PC-3 (cell line): Measurements from ENCODE around the gene FAM162A.

ENCODE experiments used
- CTCF ChIP-seq: fragments of 300-600 bp; sonication (generic); conservative IDR thresholded peaks from 2 replicates; pipeline ENCODE4 v1.5.1; 2017; ENCODE audit warnings: antibody characterized with exemption, low read depth, mild to moderate bottlenecking, low read length
- EZH2 ChIP-seq: fragments of 300-600 bp; sonication (generic); IDR thresholded peaks from one replicate; pipeline ENCODE4 v1.6.1; 2017; ENCODE audit warnings: antibody characterized with exemption, mild to moderate bottlenecking, low read length; ENCODE audit not compliant: unreplicated experiment
- EZH2phosphoT487 ChIP-seq: fragments of 300-600 bp; sonication (generic); IDR thresholded peaks from 2 replicates; pipeline ENCODE4 v1.6.1; 2018; ENCODE audit warnings: mild to moderate bottlenecking, antibody characterized with exemption, low read length, borderline replicate concordance

GRCh38 chr3:122374034-122374433 is 9.9 kb upstream of the FAM162A start:
- TF ChIP-seq CTCF (no peak), EZH2 (no peak), EZH2phosphoT487 (no peak)
